Measurements from ENCODE around the gene WDR88. TPM values are rescaled to one million over a fixed set of nuclear protein-coding genes. Genes with fewer than 3 reads are reported as not detected.
A peak's percentile ranks its signal among the peaks of the same experiment; 100 is the strongest.
"Not testable (repeated sequence)": the region's sequence is repeated elsewhere in the genome, so short reads cannot be mapped to it uniquely, and the experiment has no call there.

The WDR88 gene
- total RNA-seq, 2 experiments from 2014 or later = not detected

GRCh38 chr19:33156334-33156733, 24.4 kb downstream of the WDR88 start:
- ATAC-seq = no peak
- ChIA-PET POLR2A (interaction anchor here (1.8 kb wide), 1 partner anchor 20 kb away, joined by 8 read pairs; no protein-coding TSS in a partner anchor), CTCF (interaction anchor here (1.2 to 3.8 kb wide), 2 partner anchors 8 to 20 kb away, joined by 3 to 28 read pairs; no protein-coding TSS in a partner anchor)
- DNase-seq = no peak
- H3K4me1 Mint-ChIP-seq (ENCODE audit: low read depth) = peaks cover 38% of the 10 kb centered on the region
- H3K27me3 Mint-ChIP-seq (ENCODE audit: low read depth) = peaks cover 7% of the 10 kb centered on the region
- peaks cover 4% of the 10 kb centered on the region for H3K36me3 Mint-ChIP-seq (ENCODE audit: low read depth)
- no peaks in the 10 kb centered on the region for H3K9me3 Mint-ChIP-seq (ENCODE audit: insufficient read depth)
- no peak overlapping the region for H3K4me3 Mint-ChIP-seq
- no peak overlapping the region for H3K27ac Mint-ChIP-seq

GRCh38 chr19:33157906-33158305, 26.0 kb downstream of the WDR88 start:
- peaks cover 4% of the 10 kb centered on the region for H3K36me3 Mint-ChIP-seq (ENCODE audit: low read depth)
- peak overlapping the region; percentile 23 for H3K4me3 Mint-ChIP-seq
- ChIA-PET POLR2A (no interaction called here), CTCF (interaction anchor here (0.9 to 3.8 kb wide), 6 partner anchors 13 to 27 kb away, joined by 3 to 31 read pairs (median 5); no protein-coding TSS in a partner anchor)
- peaks cover 44% of the 10 kb centered on the region for H3K4me1 Mint-ChIP-seq (ENCODE audit: low read depth)
- peaks cover 7% of the 10 kb centered on the region for H3K27me3 Mint-ChIP-seq (ENCODE audit: low read depth)
- peak; percentile 7 for ATAC-seq
- H3K9me3 Mint-ChIP-seq (ENCODE audit: insufficient read depth) = no peaks in the 10 kb centered on the region
- DNase-seq = peak; percentile 35
- H3K27ac Mint-ChIP-seq = peak overlapping the region; percentile 70

- no peak overlapping the region for H3K4me3 Mint-ChIP-seq
- ATAC-seq (no peak), DNase-seq (no peak)
- H3K27ac Mint-ChIP-seq = peak overlapping the region; percentile 70
- peaks cover 44% of the 10 kb centered on the region for H3K4me1 Mint-ChIP-seq (ENCODE audit: low read depth)
- ChIA-PET CTCF (interaction anchor here (0.9 to 4.1 kb wide), 6 partner anchors 13 to 27 kb away, joined by 3 to 58 read pairs (median 18); no protein-coding TSS in a partner anchor), POLR2A (no interaction called here)
- no peaks in the 10 kb centered on the region for H3K9me3 Mint-ChIP-seq (ENCODE audit: insufficient read depth)
- peaks cover 7% of the 10 kb centered on the region for H3K27me3 Mint-ChIP-seq (ENCODE audit: low read depth)
- peaks cover 4% of the 10 kb centered on the region for H3K36me3 Mint-ChIP-seq (ENCODE audit: low read depth)
Observed at GRCh38 chr19:33158365-33158764, 26.5 kb downstream of the WDR88 start.

DNA sequence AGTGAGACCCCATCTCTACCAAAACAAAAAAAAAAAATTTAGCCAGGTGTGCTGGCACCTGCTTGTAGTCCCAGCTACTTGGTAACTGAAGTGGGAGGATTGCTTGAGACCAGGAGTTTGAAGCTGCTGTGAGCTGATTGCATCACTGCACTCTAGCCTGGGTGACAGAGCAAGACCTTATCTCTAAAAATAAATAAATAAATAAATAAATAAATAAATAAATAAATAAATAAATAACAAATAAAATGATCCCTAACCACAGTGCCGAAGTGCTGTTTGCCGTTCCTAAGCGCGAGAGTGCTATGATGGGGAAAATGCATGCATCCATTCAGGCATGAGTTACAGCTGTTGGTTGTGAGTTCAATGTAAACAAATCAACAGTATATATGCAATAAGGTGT, 27.2 kb downstream of the WDR88 start:
- POLR2A ChIA-PET = interaction anchor here (1.5 to 6.0 kb wide), 2 partner anchors 17 to 214 kb away, joined by 3 to 62 read pairs; partner anchors contain the start of gene CEBPG
- CTCF ChIA-PET = interaction anchor here (1.1 to 4.1 kb wide), 4 partner anchors 15 to 33 kb away, joined by 3 to 58 read pairs (median 19); no protein-coding TSS in a partner anchor
- H3K36me3 Mint-ChIP-seq (ENCODE audit: low read depth) = peaks cover 4% of the 10 kb centered on the region

GRCh38 chr19:33159893-33160292, 28.0 kb downstream of the WDR88 start:
- ChIA-PET POLR2A (interaction anchor here (1.2 to 6.0 kb wide), 3 partner anchors 17 to 214 kb away, joined by 3 to 62 read pairs (median 3); partner anchors contain the start of gene CEBPG), CTCF (interaction anchor here (1.1 to 4.1 kb wide), 8 partner anchors 8 to 70 kb away, joined by 3 to 58 read pairs (median 4); no protein-coding TSS in a partner anchor)
- peak overlapping the region; percentile 86 for H3K27ac Mint-ChIP-seq
- H3K4me3 Mint-ChIP-seq = no peak overlapping the region
- peaks cover 42% of the 10 kb centered on the region for H3K4me1 Mint-ChIP-seq (ENCODE audit: low read depth)
- DNase-seq = no peak
- H3K9me3 Mint-ChIP-seq (ENCODE audit: insufficient read depth) = no peaks in the 10 kb centered on the region
- peaks cover 4% of the 10 kb centered on the region for H3K36me3 Mint-ChIP-seq (ENCODE audit: low read depth)
- no peaks in the 10 kb centered on the region for H3K27me3 Mint-ChIP-seq (ENCODE audit: low read depth)
- no peak for ATAC-seq

More for the DNA sequence above, 27.2 kb downstream of the WDR88 start:
- H3K4me1 Mint-ChIP-seq (ENCODE audit: low read depth) = peaks cover 44% of the 10 kb centered on the region
- H3K27ac Mint-ChIP-seq = no peak overlapping the region
- H3K27me3 Mint-ChIP-seq (ENCODE audit: low read depth) = peaks cover 4% of the 10 kb centered on the region
- H3K9me3 Mint-ChIP-seq (ENCODE audit: insufficient read depth) = no peaks in the 10 kb centered on the region
- DNase-seq = no peak
- no peak overlapping the region for H3K4me3 Mint-ChIP-seq
- no peak for ATAC-seq

DNA sequence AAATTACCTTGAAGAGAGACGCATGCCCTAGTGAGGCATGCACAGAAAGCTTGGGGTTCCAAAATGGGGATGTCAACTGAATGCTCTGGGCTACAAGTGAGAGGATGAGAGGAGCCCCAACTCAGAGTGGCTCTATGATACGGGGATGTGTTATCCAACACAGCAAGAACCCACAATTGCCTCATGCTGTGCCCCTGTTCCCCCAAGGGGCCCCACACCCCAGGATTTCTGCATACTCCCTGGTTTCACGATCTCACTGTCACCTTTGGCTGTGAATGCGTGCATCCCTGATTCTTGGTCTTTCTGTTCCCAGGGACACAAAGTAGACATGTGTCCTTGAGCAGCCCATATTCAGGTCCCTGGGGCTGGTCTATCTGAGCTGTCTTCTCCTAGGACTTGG, 29.3 kb downstream of the WDR88 start:
- Mint-ChIP-seq H3K27ac (peak overlapping the region; percentile 86), H3K4me3 (no peak overlapping the region), H3K9me3 (ENCODE audit: insufficient read depth) (no peaks in the 10 kb centered on the region)

GRCh38 chr19:33163481-33163880, 31.6 kb downstream of the WDR88 start:
- no peak for ATAC-seq
- Mint-ChIP-seq H3K4me1 (ENCODE audit: low read depth) (peaks cover 32% of the 10 kb centered on the region), H3K9me3 (ENCODE audit: insufficient read depth) (peaks cover 5% of the 10 kb centered on the region), H3K36me3 (ENCODE audit: low read depth) (peaks cover 12% of the 10 kb centered on the region), H3K4me3 (no peak overlapping the region), H3K27ac (no peak overlapping the region), H3K27me3 (ENCODE audit: low read depth) (no peaks in the 10 kb centered on the region)
- DNase-seq = no peak
- POLR2A ChIA-PET = interaction anchor here (6.0 kb wide), 1 partner anchor 13 kb away, joined by 62 read pairs; no protein-coding TSS in a partner anchor
- CTCF ChIA-PET = interaction anchor here (0.9 to 1.8 kb wide), 4 partner anchors 13 to 220 kb away, joined by 3 to 15 read pairs (median 6); no protein-coding TSS in a partner anchor

More for the DNA sequence above, 29.3 kb downstream of the WDR88 start:
- ChIA-PET POLR2A (interaction anchor here (0.6 to 6.0 kb wide), 2 partner anchors 15 to 119 kb away, joined by 3 to 62 read pairs; no protein-coding TSS in a partner anchor), CTCF (interaction anchor here (1.4 to 4.1 kb wide), 5 partner anchors 12 to 31 kb away, joined by 3 to 58 read pairs (median 10); no protein-coding TSS in a partner anchor)
- DNase-seq (no peak), ATAC-seq (no peak)
- peaks cover 4% of the 10 kb centered on the region for H3K36me3 Mint-ChIP-seq (ENCODE audit: low read depth)
- H3K4me1 Mint-ChIP-seq (ENCODE audit: low read depth) = peaks cover 42% of the 10 kb centered on the region
- no peaks in the 10 kb centered on the region for H3K27me3 Mint-ChIP-seq (ENCODE audit: low read depth)

DNA sequence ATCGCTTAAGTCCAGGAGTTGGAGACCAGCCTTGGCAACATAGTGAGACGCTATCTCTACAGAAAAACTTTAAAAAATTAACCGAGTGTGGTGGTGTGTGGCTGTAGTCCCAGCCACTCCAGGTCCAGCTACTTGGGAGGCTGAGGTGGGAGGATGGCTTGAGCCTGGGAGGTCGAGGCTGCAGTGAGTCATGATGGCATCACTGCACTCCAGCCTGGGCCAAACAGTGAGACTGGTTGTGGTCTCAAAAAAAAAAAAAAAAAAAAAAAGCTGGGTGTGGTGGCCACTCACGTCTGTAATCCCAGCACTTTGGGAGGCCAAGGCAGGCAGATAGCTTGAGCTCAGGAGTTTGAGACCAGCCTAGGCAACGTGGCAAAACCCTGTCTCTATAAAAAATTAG, 34.1 kb downstream of the WDR88 start:
- POLR2A ChIA-PET = interaction anchor here (1.0 kb wide), 1 partner anchor 10 kb away, joined by 6 read pairs; no protein-coding TSS in a partner anchor
- H3K36me3 Mint-ChIP-seq (ENCODE audit: low read depth); H3K4me1 Mint-ChIP-seq (ENCODE audit: low read depth); H3K27ac Mint-ChIP-seq; CTCF ChIA-PET; DNase-seq; H3K4me3 Mint-ChIP-seq; H3K27me3 Mint-ChIP-seq (ENCODE audit: low read depth); ATAC-seq: not testable (repeated sequence)
- H3K9me3 Mint-ChIP-seq (ENCODE audit: insufficient read depth) = peaks cover 11% of the 10 kb centered on the region

- H3K4me1 Mint-ChIP-seq (ENCODE audit: low read depth) = peaks cover 7% of the 10 kb centered on the region
- H3K27me3 Mint-ChIP-seq (ENCODE audit: low read depth) = no peaks in the 10 kb centered on the region
- H3K27ac Mint-ChIP-seq = no peak overlapping the region
- ChIA-PET CTCF (interaction anchor here (1.6 to 2.4 kb wide), 2 partner anchors 9 to 17 kb away, joined by 7 to 10 read pairs; no protein-coding TSS in a partner anchor), POLR2A (no interaction called here)
- DNase-seq (no peak), ATAC-seq (no peak)
- H3K4me3 Mint-ChIP-seq = no peak overlapping the region
- peaks cover 8% of the 10 kb centered on the region for H3K36me3 Mint-ChIP-seq (ENCODE audit: low read depth)
- peaks cover 11% of the 10 kb centered on the region for H3K9me3 Mint-ChIP-seq (ENCODE audit: insufficient read depth)
Observed at GRCh38 chr19:33167438-33167837, 35.5 kb downstream of the WDR88 start.

DNA sequence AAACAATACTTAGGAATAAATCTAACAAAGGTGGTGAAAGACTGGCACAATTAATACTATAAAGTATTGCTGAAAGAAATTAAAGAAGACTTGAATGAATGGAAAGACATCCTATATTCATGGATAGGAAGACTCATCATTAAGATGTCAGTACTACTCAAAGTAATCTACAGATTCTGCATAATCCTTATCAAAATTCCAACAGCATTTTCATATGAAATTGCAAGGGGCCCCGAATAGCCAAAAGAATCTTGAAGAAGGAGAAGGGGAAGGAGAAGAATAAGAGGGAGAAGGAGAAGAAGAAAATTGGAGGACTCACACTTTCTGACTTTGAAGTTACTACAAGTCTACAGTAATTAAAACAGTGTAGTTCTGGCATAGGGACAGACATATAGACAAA, 36.6 kb downstream of the WDR88 start:
- POLR2A ChIA-PET = no interaction called here
- peaks cover 11% of the 10 kb centered on the region for H3K9me3 Mint-ChIP-seq (ENCODE audit: insufficient read depth)
- peaks cover 8% of the 10 kb centered on the region for H3K36me3 Mint-ChIP-seq (ENCODE audit: low read depth)
- no peak for ATAC-seq
- DNase-seq = no peak
- H3K4me3 Mint-ChIP-seq = no peak overlapping the region
- H3K27ac Mint-ChIP-seq = no peak overlapping the region
- H3K4me1 Mint-ChIP-seq (ENCODE audit: low read depth) = peaks cover 12% of the 10 kb centered on the region
- CTCF ChIA-PET = interaction anchor here (0.7 to 2.4 kb wide), 3 partner anchors 8 to 14 kb away, joined by 3 to 10 read pairs (median 3); no protein-coding TSS in a partner anchor
- H3K27me3 Mint-ChIP-seq (ENCODE audit: low read depth) = no peaks in the 10 kb centered on the region

DNA sequence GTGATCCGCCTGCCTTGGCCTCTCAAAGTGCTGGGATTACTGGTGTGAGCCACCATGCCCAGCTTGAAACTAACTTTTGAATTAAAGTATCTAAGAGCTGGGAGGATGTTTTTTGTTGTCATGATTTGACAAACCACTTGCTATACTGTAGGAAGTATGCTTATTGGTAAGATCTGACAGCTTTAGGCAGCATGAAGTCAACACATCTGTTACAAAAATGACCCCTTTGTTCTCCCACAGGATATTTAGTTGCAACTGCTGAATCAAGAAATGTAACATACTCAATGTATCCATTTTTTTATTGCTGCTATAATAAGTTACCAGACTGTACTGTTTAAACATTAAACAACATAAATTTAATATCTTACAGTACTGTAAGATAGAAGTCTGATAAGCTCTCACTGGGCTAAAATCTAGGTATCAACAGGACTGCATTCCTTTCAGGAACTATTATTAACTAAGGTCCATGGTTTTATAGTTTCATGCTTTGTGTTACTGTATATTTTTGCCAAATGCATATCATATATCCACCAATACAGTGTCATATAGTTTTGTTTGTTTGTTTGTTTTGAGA, 39.4 kb downstream of the WDR88 start:
- POLR2A ChIA-PET = no interaction called here
- ATAC-seq = no peak

More for the DNA sequence above, 39.4 kb downstream of the WDR88 start:
- CTCF ChIA-PET = interaction anchor here (1.7 to 2.5 kb wide), 3 partner anchors 13 to 27 kb away, joined by 3 to 11 read pairs (median 5); no protein-coding TSS in a partner anchor
- H3K9me3 Mint-ChIP-seq (ENCODE audit: insufficient read depth) = peaks cover 11% of the 10 kb centered on the region
- no peak overlapping the region for H3K4me3 Mint-ChIP-seq
- H3K27me3 Mint-ChIP-seq (ENCODE audit: low read depth) = no peaks in the 10 kb centered on the region
- H3K36me3 Mint-ChIP-seq (ENCODE audit: low read depth) = peaks cover 16% of the 10 kb centered on the region
- no peak for DNase-seq
- H3K27ac Mint-ChIP-seq = no peak overlapping the region
- peaks cover 27% of the 10 kb centered on the region for H3K4me1 Mint-ChIP-seq (ENCODE audit: low read depth)
